PC-9 (cell line): ENCODE results near the gene ZNF600.

Source experiments
- EZH2 ChIP-seq: fragments of 200-600 bp; sonication (generic); IDR thresholded peaks from 2 replicates; pipeline ENCODE4 v1.8.0; 2017; ENCODE audit warnings: antibody characterized with exemption, low read depth
- TF ChIP-seq, protein P1 (sequence below): fragments of 200-600 bp; sonication (generic); conservative IDR thresholded peaks from 2 replicates; pipeline ENCODE4 v1.6.1; 2017; ENCODE audit warnings: mixed run types, antibody characterized with exemption, mild to moderate bottlenecking, moderate library complexity

DNA sequence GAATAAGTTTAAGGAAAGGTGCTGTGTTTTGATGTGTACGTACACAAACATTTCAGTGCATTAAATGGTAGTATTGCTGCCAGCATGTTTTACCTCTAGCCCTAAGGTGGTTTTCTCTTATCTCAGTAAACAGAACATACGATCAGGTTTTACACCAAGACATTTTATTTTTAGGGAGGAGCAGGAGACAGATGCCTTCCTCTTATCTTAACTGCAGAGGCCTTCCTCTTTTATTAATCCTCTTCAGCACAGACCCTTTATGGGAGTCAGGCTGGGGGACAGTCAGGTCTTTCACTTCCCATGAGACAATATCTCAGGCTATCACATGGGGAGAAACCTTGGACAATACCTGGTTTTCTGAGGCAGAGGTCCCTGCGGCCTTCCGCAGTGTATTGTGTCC is 36.8 kb downstream of the ZNF600 start:
- TF ChIP-seq EZH2, result no peak
- TF ChIP-seq, protein P1, sequence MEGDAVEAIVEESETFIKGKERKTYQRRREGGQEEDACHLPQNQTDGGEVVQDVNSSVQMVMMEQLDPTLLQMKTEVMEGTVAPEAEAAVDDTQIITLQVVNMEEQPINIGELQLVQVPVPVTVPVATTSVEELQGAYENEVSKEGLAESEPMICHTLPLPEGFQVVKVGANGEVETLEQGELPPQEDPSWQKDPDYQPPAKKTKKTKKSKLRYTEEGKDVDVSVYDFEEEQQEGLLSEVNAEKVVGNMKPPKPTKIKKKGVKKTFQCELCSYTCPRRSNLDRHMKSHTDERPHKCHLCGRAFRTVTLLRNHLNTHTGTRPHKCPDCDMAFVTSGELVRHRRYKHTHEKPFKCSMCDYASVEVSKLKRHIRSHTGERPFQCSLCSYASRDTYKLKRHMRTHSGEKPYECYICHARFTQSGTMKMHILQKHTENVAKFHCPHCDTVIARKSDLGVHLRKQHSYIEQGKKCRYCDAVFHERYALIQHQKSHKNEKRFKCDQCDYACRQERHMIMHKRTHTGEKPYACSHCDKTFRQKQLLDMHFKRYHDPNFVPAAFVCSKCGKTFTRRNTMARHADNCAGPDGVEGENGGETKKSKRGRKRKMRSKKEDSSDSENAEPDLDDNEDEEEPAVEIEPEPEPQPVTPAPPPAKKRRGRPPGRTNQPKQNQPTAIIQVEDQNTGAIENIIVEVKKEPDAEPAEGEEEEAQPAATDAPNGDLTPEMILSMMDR, result no peak
